Measurements from ENCODE around the gene CARD19.

Gene CARD19

GRCh38 chr9:93161786-93162562, 66.0 kb downstream of the CARD19 start:
- no peak for DNase-seq (ENCODE audit: low spot score)

Measured in LoVo (cell line).